Measurements from ENCODE around the gene PVALEF.

- TF ChIP-seq CTCF (conservative IDR thresholded peaks at IDR 0.05 in 1 of 2, IDR thresholded peaks at IDR 0.05 in 1 of 2; ENCODE audit: low read depth in 1 of 2, low read length in 2 of 2) = no peak
- TF ChIP-seq EZH2 (IDR thresholded peaks at IDR 0.05; ENCODE audit: low read length, missing control alignments) = no peak
Measured at GRCh38 chr17:81138083-81138482, 27.2 kb upstream of the PVALEF start.
